IMR-90 (cell line): ENCODE measurements around the gene AP4S1.
"Not testable (repeated sequence)": the region's sequence is repeated elsewhere in the genome, so short reads cannot be mapped to it uniquely, and the experiment has no call there.

Source experiments
- BHLHE40 ChIP-seq: fragments of 150-350 bp; IDR thresholded peaks from 2 replicates; pipeline ENCODE4 v1.6.1; 2016; ENCODE audit warnings: mild to moderate bottlenecking, low read depth, low read length
- CEBPB ChIP-seq: IDR thresholded peaks from 2 replicates; pipeline ENCODE4 v1.6.1; 2012; ENCODE audit warnings: low read depth, low read length, improper control_type of control experiment
- CHD1 ChIP-seq: IDR thresholded peaks from 2 replicates; pipeline ENCODE4 v1.6.1; 2012; ENCODE audit warnings: low read depth, low read length, improper control_type of control experiment
- MAFK ChIP-seq: IDR thresholded peaks from 2 replicates; pipeline ENCODE4 v1.6.1; 2012; ENCODE audit warnings: low read depth, low read length, improper control_type of control experiment
- MAZ ChIP-seq: IDR thresholded peaks from 2 replicates; pipeline ENCODE4 v1.6.1; 2012; ENCODE audit warnings: low read depth, mild to moderate bottlenecking, low read length, improper control_type of control experiment, moderate library complexity, borderline replicate concordance
- MXI1 ChIP-seq: IDR thresholded peaks from 2 replicates; pipeline ENCODE4 v1.6.1; 2012; ENCODE audit warnings: low read depth, mild to moderate bottlenecking, low read length, moderate library complexity, borderline replicate concordance
- POLR2A ChIP-seq: IDR thresholded peaks from 2 replicates; pipeline ENCODE4 v1.6.1; 2012; ENCODE audit warnings: mild to moderate bottlenecking, low read depth, low read length
- RAD21 ChIP-seq: IDR thresholded peaks from 2 replicates; pipeline ENCODE4 v1.6.1; 2012; ENCODE audit warnings: low read length, improper control_type of control experiment
- RCOR1 ChIP-seq: IDR thresholded peaks from 2 replicates; pipeline ENCODE4 v1.6.1; 2012; ENCODE audit warnings: mild to moderate bottlenecking, low read length, improper control_type of control experiment; ENCODE audit not compliant: insufficient replicate concordance
- RFX5 ChIP-seq: IDR thresholded peaks from 2 replicates; pipeline ENCODE4 v1.8.0; 2012; ENCODE audit warnings: low read depth, mild to moderate bottlenecking, low read length, moderate library complexity
- SMC3 ChIP-seq: fragments of 150-350 bp; IDR thresholded peaks from 2 replicates; pipeline ENCODE4 v1.6.1; 2016; ENCODE audit warnings: low read depth, mild to moderate bottlenecking, antibody characterized with exemption, low read length, moderate library complexity
- TF ChIP-seq, protein P1 (sequence below): conservative IDR thresholded peaks from 2 replicates; pipeline ENCODE4 v1.5.1; 2012; ENCODE audit warnings: mild to moderate bottlenecking, low read depth, low read length, improper control_type of control experiment
- TF ChIP-seq, protein P2 (sequence below): fragments of 150-350 bp; IDR thresholded peaks from 2 replicates; pipeline ENCODE4 v1.6.1; 2016; ENCODE audit warnings: low read depth, mild to moderate bottlenecking, low read length, moderate library complexity, borderline replicate concordance

DNA sequence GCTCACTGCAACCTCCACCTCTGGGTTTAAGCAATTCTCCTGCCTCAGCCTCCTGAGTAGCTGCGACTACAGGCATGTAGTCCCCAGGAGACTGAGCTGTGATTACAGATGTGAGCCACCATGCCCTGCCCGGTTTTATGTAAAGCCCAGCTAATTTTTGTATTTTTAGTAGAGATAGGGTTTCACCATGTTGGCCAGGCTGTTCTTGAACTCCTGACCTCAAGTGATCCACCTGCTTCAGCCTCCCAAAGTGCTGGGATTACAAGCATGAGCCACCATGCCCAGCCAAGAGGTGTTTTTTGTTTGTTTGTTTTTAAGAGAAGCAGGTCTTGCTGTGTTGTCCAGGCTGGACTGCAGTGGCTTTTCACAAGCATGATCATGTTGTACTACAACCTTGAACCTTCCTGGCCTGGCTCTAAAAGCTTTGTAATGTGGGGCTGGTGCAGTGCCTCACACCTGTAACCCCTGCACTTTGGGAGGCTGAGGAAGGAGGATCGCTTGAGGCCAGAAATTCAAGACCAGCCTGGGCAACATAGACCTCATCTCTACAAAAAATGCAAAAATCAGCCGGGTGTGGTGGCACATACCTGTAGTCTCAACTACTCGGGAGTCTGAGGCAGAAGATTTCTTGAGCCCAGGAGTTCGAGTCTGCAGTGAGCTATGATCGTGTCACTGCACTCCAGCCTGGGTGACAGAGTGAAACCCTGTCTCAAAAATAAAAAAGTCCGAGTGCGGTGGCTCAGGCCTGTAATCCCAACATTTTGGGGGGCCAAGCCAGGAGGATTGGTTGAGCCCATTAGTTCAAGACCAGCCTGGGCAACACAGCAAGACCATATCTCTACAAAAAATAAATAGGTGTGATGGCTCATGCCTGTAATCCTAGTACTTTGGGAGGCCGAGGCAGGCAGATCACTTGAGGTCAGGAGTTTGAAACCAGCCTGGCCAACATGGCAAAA, 68.7 kb downstream of the AP4S1 start:
- TF ChIP-seq, protein P1, sequence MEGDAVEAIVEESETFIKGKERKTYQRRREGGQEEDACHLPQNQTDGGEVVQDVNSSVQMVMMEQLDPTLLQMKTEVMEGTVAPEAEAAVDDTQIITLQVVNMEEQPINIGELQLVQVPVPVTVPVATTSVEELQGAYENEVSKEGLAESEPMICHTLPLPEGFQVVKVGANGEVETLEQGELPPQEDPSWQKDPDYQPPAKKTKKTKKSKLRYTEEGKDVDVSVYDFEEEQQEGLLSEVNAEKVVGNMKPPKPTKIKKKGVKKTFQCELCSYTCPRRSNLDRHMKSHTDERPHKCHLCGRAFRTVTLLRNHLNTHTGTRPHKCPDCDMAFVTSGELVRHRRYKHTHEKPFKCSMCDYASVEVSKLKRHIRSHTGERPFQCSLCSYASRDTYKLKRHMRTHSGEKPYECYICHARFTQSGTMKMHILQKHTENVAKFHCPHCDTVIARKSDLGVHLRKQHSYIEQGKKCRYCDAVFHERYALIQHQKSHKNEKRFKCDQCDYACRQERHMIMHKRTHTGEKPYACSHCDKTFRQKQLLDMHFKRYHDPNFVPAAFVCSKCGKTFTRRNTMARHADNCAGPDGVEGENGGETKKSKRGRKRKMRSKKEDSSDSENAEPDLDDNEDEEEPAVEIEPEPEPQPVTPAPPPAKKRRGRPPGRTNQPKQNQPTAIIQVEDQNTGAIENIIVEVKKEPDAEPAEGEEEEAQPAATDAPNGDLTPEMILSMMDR, result not testable (repeated sequence)
- TF ChIP-seq CEBPB, POLR2A, MAFK, MAZ, RFX5, CHD1, RAD21, SMC3, MXI1, BHLHE40, RCOR1: not testable (repeated sequence)
- TF ChIP-seq, protein P2, sequence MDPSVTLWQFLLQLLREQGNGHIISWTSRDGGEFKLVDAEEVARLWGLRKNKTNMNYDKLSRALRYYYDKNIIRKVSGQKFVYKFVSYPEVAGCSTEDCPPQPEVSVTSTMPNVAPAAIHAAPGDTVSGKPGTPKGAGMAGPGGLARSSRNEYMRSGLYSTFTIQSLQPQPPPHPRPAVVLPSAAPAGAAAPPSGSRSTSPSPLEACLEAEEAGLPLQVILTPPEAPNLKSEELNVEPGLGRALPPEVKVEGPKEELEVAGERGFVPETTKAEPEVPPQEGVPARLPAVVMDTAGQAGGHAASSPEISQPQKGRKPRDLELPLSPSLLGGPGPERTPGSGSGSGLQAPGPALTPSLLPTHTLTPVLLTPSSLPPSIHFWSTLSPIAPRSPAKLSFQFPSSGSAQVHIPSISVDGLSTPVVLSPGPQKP, result not testable (repeated sequence)
